ENCODE results near the gene PCDH9.

Gene PCDH9

GRCh38 chr13:67061750-67062149 is 168.4 kb downstream of the PCDH9 start:
- Histone ChIP-seq H3K27ac (ENCODE audit: low read depth, low read length) (no peak overlapping the region), H3K4me3 (ENCODE audit: low read length) (no peak overlapping the region), H3K36me3 (ENCODE audit: control insufficient read depth, insufficient read depth, low read length) (no peaks in the 10 kb centered on the region)

DNA sequence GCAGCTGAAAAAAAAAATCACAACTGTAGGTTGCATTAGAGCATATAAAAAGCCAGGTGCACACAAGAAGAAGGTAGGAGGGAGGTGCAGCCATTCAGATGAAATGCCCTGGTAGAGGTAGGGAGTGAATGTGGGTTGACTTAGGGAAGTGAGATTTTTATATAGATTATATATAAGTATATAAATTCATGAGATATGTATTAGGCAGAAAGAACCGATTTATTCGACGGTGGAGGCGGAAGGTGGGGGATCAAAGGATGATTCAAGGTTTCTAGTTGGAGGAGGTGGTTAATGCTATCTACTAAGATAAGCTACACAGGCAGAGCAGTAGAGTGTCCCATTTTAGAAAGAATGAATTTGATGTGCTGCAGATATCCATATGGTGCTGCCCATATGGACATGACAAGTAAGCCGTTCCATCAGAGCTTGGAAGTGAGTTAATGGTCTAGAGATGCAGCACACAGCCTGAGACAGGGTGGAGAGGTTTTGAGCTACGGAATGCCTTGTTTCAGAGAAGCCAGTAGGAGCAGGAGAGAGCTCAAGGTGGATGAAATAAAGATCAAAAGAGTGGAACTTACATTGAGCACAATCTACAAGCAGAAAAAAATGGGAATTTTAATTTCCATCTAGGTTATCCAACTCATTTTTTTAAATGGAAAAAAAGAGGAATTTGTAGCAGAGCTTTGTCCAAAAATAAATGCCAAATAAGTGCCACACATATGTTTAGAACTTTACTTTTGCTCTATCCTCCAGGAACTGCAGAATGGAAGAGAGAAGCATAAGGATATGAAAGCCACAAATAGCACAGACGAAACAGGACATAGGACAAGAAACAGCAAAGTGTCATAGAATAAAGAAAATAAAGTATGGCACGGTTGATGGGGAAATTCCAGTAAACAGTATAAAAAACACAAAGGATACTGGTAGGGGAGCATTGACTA is 177.3 kb downstream of the PCDH9 start:
- no peaks in the 10 kb centered on the region for H3K4me1 ChIP-seq (ENCODE audit: control insufficient read depth, insufficient read depth, low read length)
- no peak overlapping the region for H3K4me3 ChIP-seq (ENCODE audit: low read length)
- no peaks in the 10 kb centered on the region for H3K36me3 ChIP-seq (ENCODE audit: control insufficient read depth, insufficient read depth, low read length)
- H3K9ac ChIP-seq (ENCODE audit: low read length), result no peak overlapping the region
- no peaks in the 10 kb centered on the region for H3K27me3 ChIP-seq (ENCODE audit: control insufficient read depth, insufficient read depth, low read length)
- H3K27ac ChIP-seq (ENCODE audit: low read depth, low read length), result no peak overlapping the region

More at GRCh38 chr13:67061750-67062149, 168.4 kb downstream of the PCDH9 start:
- H3K9ac ChIP-seq (ENCODE audit: low read length), result no peak overlapping the region
- no peaks in the 10 kb centered on the region for H3K4me1 ChIP-seq (ENCODE audit: control insufficient read depth, insufficient read depth, low read length)
- no peaks in the 10 kb centered on the region for H3K27me3 ChIP-seq (ENCODE audit: control insufficient read depth, insufficient read depth, low read length)

- H3K36me3 ChIP-seq (ENCODE audit: control insufficient read depth, insufficient read depth, low read length), result no peaks in the 10 kb centered on the region
- no peaks in the 10 kb centered on the region for H3K27me3 ChIP-seq (ENCODE audit: control insufficient read depth, insufficient read depth, low read length)
- no peak overlapping the region for H3K27ac ChIP-seq (ENCODE audit: low read depth, low read length)
- no peak overlapping the region for H3K9ac ChIP-seq (ENCODE audit: low read length)
- H3K4me3 ChIP-seq (ENCODE audit: low read length), result no peak overlapping the region
- no peaks in the 10 kb centered on the region for H3K4me1 ChIP-seq (ENCODE audit: control insufficient read depth, insufficient read depth, low read length)
Measured at GRCh38 chr13:67049744-67050143, 180.4 kb downstream of the PCDH9 start.

DNA sequence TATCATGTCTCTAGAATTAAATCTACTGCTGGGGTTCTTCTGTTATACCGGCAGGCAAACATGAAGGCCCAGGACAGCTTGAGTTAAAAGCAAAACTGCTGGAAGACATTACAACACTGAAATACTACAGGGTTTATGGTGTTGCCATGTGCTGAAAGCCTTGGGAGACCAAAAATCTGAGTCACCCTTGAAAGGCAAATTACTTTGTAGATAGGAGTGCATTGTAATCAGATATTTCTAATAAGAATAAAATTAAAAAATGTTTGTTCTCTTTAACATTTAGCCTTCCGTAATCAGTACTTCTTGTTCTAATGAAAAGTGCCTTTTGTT is 181.3 kb downstream of the PCDH9 start:
- Histone ChIP-seq H3K36me3 (ENCODE audit: control insufficient read depth, insufficient read depth, low read length) (no peaks in the 10 kb centered on the region), H3K4me3 (ENCODE audit: low read length) (no peak overlapping the region), H3K9ac (ENCODE audit: low read length) (no peak overlapping the region), H3K4me1 (ENCODE audit: control insufficient read depth, insufficient read depth, low read length) (no peaks in the 10 kb centered on the region), H3K27ac (ENCODE audit: low read depth, low read length) (no peak overlapping the region), H3K27me3 (ENCODE audit: control insufficient read depth, insufficient read depth, low read length) (no peaks in the 10 kb centered on the region)

DNA sequence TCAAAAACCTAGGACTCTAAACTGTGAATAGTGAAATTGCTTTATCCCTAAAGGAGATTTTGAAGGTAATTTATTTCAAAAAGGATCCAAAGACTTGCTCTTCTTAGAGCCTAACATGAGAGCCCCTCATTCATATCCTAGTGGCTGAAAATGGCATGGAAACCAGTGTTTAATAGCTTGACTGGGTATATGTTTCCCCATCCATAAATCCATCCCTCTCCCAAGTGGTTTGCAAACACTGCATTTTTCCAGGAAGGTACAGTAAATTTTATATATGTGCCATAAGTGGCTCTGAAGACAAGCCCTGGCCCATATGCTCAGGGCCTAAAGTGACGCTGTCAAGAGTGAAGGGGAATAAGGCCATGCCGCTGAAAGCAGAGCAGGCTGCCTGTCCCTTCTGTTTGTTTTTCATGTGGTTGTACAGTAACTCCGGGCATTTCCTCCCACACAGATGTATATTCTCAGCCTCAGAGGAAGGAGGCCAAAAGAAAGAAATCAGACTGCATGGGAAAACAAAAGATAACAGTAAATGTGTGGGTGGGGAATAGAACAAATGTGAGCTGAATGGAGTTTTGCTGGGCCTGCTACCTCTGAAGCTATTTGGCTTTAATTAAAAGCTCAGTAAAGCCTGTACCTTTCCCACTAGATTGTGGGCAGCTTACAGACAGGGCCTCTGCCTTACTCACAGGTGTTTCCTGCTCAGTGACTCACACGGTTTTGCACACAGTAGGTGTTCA is 181.9 kb downstream of the PCDH9 start:
- Histone ChIP-seq H3K9ac (ENCODE audit: low read length) (no peak overlapping the region), H3K27ac (ENCODE audit: low read depth, low read length) (no peak overlapping the region), H3K4me1 (ENCODE audit: control insufficient read depth, insufficient read depth, low read length) (no peaks in the 10 kb centered on the region), H3K36me3 (ENCODE audit: control insufficient read depth, insufficient read depth, low read length) (no peaks in the 10 kb centered on the region), H3K27me3 (ENCODE audit: control insufficient read depth, insufficient read depth, low read length) (no peaks in the 10 kb centered on the region), H3K4me3 (ENCODE audit: low read length) (no peak overlapping the region)

DNA sequence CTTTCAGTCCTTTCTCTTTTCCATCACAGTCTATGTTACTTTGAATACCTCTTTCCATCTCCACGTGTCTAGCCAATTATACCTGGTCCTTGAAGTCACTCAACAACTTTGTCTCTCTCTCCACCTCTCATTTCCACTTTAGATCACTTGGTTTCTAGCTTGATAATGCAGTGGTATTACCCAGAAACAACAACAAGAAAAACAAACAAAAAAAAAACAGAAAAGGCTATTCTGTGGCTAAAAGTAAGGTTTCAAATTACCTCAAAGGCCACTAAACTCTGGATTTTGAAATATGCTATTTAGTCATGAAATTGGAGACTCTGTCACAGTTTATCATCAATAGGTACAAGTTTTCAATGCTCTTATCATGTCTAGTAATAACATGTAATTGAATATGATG is 184.8 kb downstream of the PCDH9 start:
- no peaks in the 10 kb centered on the region for H3K27me3 ChIP-seq (ENCODE audit: control insufficient read depth, insufficient read depth, low read length)

DNA sequence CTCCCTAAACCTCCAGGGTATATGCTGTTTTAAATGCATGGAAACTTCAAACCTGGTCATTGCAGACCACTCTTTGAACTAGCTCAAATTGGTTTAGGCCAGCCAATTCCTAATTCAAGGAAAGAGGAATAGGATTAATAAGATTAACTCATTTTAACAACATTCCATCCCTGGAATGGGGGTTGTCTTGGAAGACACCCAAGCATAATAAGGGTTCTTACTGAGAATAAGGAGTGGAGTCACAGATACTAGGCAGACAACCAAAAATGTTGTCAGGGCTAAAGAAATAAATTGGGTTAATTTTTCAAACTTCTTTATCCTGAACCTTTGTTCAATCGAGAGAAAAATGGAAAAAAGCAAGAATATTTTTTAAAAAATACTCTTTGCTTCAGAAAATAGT is 186.2 kb downstream of the PCDH9 start:
- Histone ChIP-seq H3K4me3 (ENCODE audit: low read length) (no peak overlapping the region), H3K27me3 (ENCODE audit: control insufficient read depth, insufficient read depth, low read length) (no peaks in the 10 kb centered on the region), H3K27ac (ENCODE audit: low read depth, low read length) (no peak overlapping the region), H3K36me3 (ENCODE audit: control insufficient read depth, insufficient read depth, low read length) (no peaks in the 10 kb centered on the region), H3K9ac (ENCODE audit: low read length) (no peak overlapping the region), H3K4me1 (ENCODE audit: control insufficient read depth, insufficient read depth, low read length) (no peaks in the 10 kb centered on the region)

More for the DNA sequence above, 184.8 kb downstream of the PCDH9 start:
- H3K27ac ChIP-seq (ENCODE audit: low read depth, low read length), result no peak overlapping the region
- no peak overlapping the region for H3K4me3 ChIP-seq (ENCODE audit: low read length)
- no peak overlapping the region for H3K9ac ChIP-seq (ENCODE audit: low read length)
- H3K36me3 ChIP-seq (ENCODE audit: control insufficient read depth, insufficient read depth, low read length), result no peaks in the 10 kb centered on the region
- no peaks in the 10 kb centered on the region for H3K4me1 ChIP-seq (ENCODE audit: control insufficient read depth, insufficient read depth, low read length)

DNA sequence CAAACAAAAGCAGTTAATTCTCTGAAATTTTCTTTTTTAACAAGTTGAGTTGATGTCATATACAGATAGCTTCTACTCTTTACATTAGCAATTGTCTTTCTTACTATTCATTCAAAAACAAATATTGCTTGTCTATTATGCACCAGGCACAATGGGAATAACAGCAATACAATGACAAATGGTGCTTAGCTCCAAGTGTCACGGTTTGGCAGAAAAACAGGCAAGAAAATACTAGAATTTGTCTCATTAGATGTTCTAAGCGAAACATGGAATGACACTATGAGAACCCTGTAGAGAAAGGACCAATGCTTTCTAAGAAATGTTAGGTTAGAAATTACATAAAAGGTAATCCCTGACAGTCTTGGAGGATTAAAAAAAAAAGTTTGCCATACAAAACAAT is 187.6 kb downstream of the PCDH9 start:
- H3K9ac ChIP-seq (ENCODE audit: low read length), result no peak overlapping the region
- H3K27ac ChIP-seq (ENCODE audit: low read depth, low read length), result no peak overlapping the region
- H3K36me3 ChIP-seq (ENCODE audit: control insufficient read depth, insufficient read depth, low read length), result no peaks in the 10 kb centered on the region
- no peak overlapping the region for H3K4me3 ChIP-seq (ENCODE audit: low read length)
- H3K4me1 ChIP-seq (ENCODE audit: control insufficient read depth, insufficient read depth, low read length), result no peaks in the 10 kb centered on the region
- H3K27me3 ChIP-seq (ENCODE audit: control insufficient read depth, insufficient read depth, low read length), result no peaks in the 10 kb centered on the region

DNA sequence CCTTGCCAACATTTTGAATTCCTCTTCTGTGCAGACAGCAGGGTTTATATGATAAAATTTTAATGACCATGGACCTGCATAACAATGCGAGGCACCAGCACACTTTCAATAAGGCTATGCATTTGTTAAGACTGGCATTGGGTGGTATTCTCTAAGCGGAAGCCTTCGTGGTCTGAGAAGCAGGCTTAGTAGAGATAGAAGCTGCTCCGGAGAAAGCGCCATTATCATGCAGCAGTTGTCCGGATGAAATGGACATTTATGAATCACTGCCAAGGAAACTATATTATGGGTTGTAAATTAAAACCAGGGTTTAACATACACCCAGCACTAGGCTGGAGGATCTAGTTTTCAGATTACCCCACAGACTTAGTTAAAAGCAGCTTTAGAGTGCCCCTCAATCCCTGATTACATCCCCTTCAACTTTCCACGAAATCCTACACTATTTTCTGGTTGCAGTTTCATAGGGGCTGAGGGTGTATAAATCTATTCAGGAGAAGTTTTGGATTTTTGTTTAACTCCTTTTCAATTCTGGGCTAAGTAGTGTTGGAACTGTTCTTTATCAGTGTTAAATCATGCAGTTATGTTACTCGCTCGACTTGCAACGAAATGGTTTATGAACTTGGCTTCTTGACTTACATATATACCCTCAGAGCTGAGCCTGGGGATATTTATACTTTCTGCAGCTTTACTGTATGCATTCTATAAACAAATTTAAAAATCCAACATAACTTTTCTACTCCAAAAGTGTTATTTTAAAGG is 193.3 kb downstream of the PCDH9 start:
- H3K27ac ChIP-seq (ENCODE audit: low read depth, low read length), result no peak overlapping the region

GRCh38 chr13:67033170-67033569 is 197.0 kb downstream of the PCDH9 start:
- no peak overlapping the region for H3K9ac ChIP-seq (ENCODE audit: low read length)
- no peak overlapping the region for H3K4me3 ChIP-seq (ENCODE audit: low read length)
- H3K27me3 ChIP-seq (ENCODE audit: control insufficient read depth, insufficient read depth, low read length), result no peaks in the 10 kb centered on the region
- no peak overlapping the region for H3K27ac ChIP-seq (ENCODE audit: low read depth, low read length)
- no peaks in the 10 kb centered on the region for H3K4me1 ChIP-seq (ENCODE audit: control insufficient read depth, insufficient read depth, low read length)
- H3K36me3 ChIP-seq (ENCODE audit: control insufficient read depth, insufficient read depth, low read length), result no peaks in the 10 kb centered on the region

More for the DNA sequence above, 193.3 kb downstream of the PCDH9 start:
- Histone ChIP-seq H3K36me3 (ENCODE audit: control insufficient read depth, insufficient read depth, low read length) (no peaks in the 10 kb centered on the region), H3K4me1 (ENCODE audit: control insufficient read depth, insufficient read depth, low read length) (no peaks in the 10 kb centered on the region), H3K4me3 (ENCODE audit: low read length) (no peak overlapping the region), H3K27me3 (ENCODE audit: control insufficient read depth, insufficient read depth, low read length) (no peaks in the 10 kb centered on the region), H3K9ac (ENCODE audit: low read length) (no peak overlapping the region)

DNA sequence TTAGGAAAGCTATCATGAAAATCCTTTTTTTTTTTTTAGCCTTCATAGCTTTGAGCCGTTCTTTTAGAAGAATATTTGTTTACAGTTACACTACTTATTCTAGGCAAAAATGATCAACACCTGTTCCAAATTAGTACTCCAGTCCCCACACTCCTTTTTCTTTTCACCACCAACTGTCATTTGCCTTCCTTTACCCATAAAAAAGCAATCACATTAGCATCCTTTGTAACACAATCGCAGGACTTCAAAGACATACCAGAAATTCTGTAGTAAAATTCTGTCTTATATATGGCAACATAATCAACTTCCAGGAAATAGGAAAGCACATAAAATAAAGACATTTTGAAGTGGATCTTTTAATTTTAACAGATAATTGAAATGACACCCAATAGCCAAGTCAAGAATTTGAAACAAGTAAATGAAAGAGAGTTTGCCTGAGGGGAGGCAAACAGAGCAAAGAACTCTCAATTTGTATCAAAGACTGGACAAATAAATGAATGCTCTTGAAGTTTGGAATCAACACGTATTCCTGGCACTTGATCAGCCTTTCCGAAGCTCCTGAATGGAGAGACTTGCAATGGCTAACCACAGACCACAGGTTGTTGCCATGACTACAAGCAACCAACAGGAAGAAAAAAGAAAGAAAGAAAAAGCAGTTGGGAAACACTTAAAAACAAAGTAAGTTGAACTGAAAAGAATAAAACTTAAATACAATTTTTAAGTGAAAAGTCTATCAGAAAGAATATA is 206.8 kb downstream of the PCDH9 start:
- H3K27ac ChIP-seq (ENCODE audit: low read depth, low read length), result no peak overlapping the region
- H3K4me3 ChIP-seq (ENCODE audit: low read length), result no peak overlapping the region
- H3K27me3 ChIP-seq (ENCODE audit: control insufficient read depth, insufficient read depth, low read length), result no peaks in the 10 kb centered on the region
- no peaks in the 10 kb centered on the region for H3K36me3 ChIP-seq (ENCODE audit: control insufficient read depth, insufficient read depth, low read length)
- no peak overlapping the region for H3K9ac ChIP-seq (ENCODE audit: low read length)
- no peaks in the 10 kb centered on the region for H3K4me1 ChIP-seq (ENCODE audit: control insufficient read depth, insufficient read depth, low read length)

GRCh38 chr13:67018775-67019174 is 211.4 kb downstream of the PCDH9 start:
- Histone ChIP-seq H3K27me3 (ENCODE audit: control insufficient read depth, insufficient read depth, low read length) (no peaks in the 10 kb centered on the region), H3K27ac (ENCODE audit: low read depth, low read length) (no peak overlapping the region), H3K4me1 (ENCODE audit: control insufficient read depth, insufficient read depth, low read length) (no peaks in the 10 kb centered on the region), H3K9ac (ENCODE audit: low read length) (no peak overlapping the region), H3K36me3 (ENCODE audit: control insufficient read depth, insufficient read depth, low read length) (no peaks in the 10 kb centered on the region), H3K4me3 (ENCODE audit: low read length) (no peak overlapping the region)
